Activated B cell treated with CpG ODN at 0.5 μM for 24 hours (primary cell): Measurements from ENCODE around the gene QSOX2. TPM values are rescaled to one million over a fixed set of nuclear protein-coding genes. Genes with fewer than 3 reads are reported as not detected.

Experiments
- ATAC-seq: fragments of 200-7000 bp; cut with Tn5 transposase; one replicate; pipeline ENCODE4 v1.10.0; 2021; ENCODE audit warnings: low read depth, mild to moderate bottlenecking, moderate library complexity
- CTCF ChIA-PET: fragments of 350-600 bp; sonication (Branson Sonifier 250); formaldehyde crosslinking; loops from one replicate; lab custom pipeline; 2021; ENCODE audit warnings: antibody characterized with exemption; lab: Charles Lee
- POLR2A ChIA-PET: fragments of 350-600 bp; sonication (Branson Sonifier 250); formaldehyde crosslinking; loops from one replicate; lab custom pipeline; 2021; ENCODE audit warnings: antibody characterized with exemption; lab: Charles Lee
- DNase-seq: peaks from one replicate; pipeline ENCODE4 v3.0.0; 2022
- H3K27ac Mint-ChIP-seq: one replicate; pipeline ENCODE4 v1.8.0; 2020; ENCODE audit warnings: mixed read lengths
- H3K27me3 Mint-ChIP-seq: one replicate; pipeline ENCODE4 v1.8.0; 2021; ENCODE audit warnings: mixed read lengths
- H3K36me3 Mint-ChIP-seq: one replicate; pipeline ENCODE4 v1.8.0; 2021; ENCODE audit warnings: low read depth, mixed read lengths
- H3K4me1 Mint-ChIP-seq: one replicate; pipeline ENCODE4 v1.8.0; 2021; ENCODE audit warnings: mixed read lengths
- H3K4me3 Mint-ChIP-seq: one replicate; pipeline ENCODE4 v1.8.0; 2020; ENCODE audit warnings: mild to moderate bottlenecking, mixed read lengths
- H3K9me3 Mint-ChIP-seq: one replicate; pipeline ENCODE4 v1.8.0; 2020; ENCODE audit warnings: mixed read lengths
- intact Hi-C: fragments of 100-400 bp; cut with micrococcal nuclease; formaldehyde crosslinking; loops from one replicate; pipeline ENCODE4 v1.15.1; 2024
- total RNA-seq: library from RNA; stranded (reverse); gene quantifications from 2 replicates; pipeline ENCODE4 v1.2.3, GENCODE V29; 2022
- TF ChIP-seq, protein P1 (sequence below): fragments of 200-600 bp; IDR thresholded peaks from one replicate; pipeline ENCODE4 v1.8.0; 2022; ENCODE audit warnings: antibody characterized with exemption, mild to moderate bottlenecking

Gene QSOX2
- total RNA-seq, 1 donor from 2014 or later = 49.1 TPM

DNA sequence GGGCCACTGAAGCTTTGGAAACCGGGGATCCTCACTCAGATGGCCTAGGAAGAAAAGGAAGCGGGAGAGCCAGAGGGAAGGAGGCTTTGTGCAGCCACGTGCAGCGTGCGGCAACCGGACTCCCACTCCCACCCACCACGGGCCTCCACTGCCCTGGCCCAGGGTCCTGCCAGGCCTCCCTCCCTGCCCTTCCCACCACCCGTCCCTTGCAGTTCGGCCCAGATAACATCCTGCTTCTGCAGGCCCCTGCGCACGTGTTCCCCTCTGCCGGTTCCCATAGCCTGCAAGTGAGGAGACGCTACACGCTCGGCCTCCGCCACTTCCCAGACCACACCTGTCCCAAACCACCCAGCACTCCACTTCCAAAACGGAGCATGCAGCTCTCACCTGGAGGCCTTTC is 36.4 kb downstream of the QSOX2 start:
- H3K27ac Mint-ChIP-seq = no peak overlapping the region
- H3K27me3 Mint-ChIP-seq = peaks cover 3% of the 10 kb centered on the region
- TF ChIP-seq, protein P1, sequence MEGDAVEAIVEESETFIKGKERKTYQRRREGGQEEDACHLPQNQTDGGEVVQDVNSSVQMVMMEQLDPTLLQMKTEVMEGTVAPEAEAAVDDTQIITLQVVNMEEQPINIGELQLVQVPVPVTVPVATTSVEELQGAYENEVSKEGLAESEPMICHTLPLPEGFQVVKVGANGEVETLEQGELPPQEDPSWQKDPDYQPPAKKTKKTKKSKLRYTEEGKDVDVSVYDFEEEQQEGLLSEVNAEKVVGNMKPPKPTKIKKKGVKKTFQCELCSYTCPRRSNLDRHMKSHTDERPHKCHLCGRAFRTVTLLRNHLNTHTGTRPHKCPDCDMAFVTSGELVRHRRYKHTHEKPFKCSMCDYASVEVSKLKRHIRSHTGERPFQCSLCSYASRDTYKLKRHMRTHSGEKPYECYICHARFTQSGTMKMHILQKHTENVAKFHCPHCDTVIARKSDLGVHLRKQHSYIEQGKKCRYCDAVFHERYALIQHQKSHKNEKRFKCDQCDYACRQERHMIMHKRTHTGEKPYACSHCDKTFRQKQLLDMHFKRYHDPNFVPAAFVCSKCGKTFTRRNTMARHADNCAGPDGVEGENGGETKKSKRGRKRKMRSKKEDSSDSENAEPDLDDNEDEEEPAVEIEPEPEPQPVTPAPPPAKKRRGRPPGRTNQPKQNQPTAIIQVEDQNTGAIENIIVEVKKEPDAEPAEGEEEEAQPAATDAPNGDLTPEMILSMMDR = no peak
- peaks cover 17% of the 10 kb centered on the region for H3K4me1 Mint-ChIP-seq
- POLR2A ChIA-PET = interaction anchor here (1.3 kb wide), 1 partner anchor 14 kb away, joined by 3 read pairs; no protein-coding TSS in a partner anchor
- no peak for ATAC-seq
- intact Hi-C loops = loop anchor here (5.0 kb wide), 1 partner anchor 33 kb away; no protein-coding TSS in a partner anchor
- peaks cover 77% of the 10 kb centered on the region for H3K36me3 Mint-ChIP-seq
- CTCF ChIA-PET = no interaction called here
- no peak overlapping the region for H3K4me3 Mint-ChIP-seq
- no peak for DNase-seq
- H3K9me3 Mint-ChIP-seq = no peaks in the 10 kb centered on the region

- Mint-ChIP-seq H3K27ac (no peak overlapping the region), H3K4me3 (no peak overlapping the region), H3K36me3 (peaks cover 72% of the 10 kb centered on the region), H3K4me1 (peaks cover 22% of the 10 kb centered on the region), H3K9me3 (no peaks in the 10 kb centered on the region), H3K27me3 (peaks cover 7% of the 10 kb centered on the region)
- intact Hi-C loops = loop anchor here (5.0 kb wide), 1 partner anchor 34 kb away; no protein-coding TSS in a partner anchor
- DNase-seq (no peak), ATAC-seq (no peak)
- ChIA-PET POLR2A (interaction anchor here (1.3 kb wide), 1 partner anchor 15 kb away, joined by 3 read pairs; no protein-coding TSS in a partner anchor), CTCF (no interaction called here)
- TF ChIP-seq, protein P1 = no peak
These were observed 36.9 kb downstream of the QSOX2 start for GRCh38 chr9:136208675-136209074.

DNA sequence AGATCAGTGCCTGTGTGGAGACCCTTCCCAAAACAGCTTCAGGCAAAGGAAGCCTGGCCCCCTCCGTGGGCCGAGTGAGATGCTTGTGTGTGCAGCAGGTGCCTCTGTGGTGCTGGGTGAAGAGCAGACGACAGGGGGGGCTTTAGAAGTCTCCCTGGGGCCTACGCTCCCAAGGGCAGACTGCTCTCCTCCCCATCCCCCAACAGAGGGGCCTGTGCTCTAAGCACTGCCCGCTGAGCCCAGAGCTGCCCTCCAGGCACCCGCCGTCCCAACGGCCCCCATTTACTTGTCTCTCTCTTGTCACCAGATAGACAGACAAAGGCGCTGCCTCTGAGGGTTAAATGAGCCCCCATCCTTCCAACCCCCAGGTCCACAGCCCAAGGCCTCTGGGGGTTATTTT is 38.0 kb downstream of the QSOX2 start:
- no peak overlapping the region for H3K4me3 Mint-ChIP-seq
- TF ChIP-seq, protein P1 = no peak
- POLR2A ChIA-PET = interaction anchor here (1.5 kb wide), 1 partner anchor 32 kb away, joined by 5 read pairs; no protein-coding TSS in a partner anchor
- H3K4me1 Mint-ChIP-seq = peaks cover 22% of the 10 kb centered on the region
- no peak for DNase-seq
- peaks cover 61% of the 10 kb centered on the region for H3K36me3 Mint-ChIP-seq
- H3K27me3 Mint-ChIP-seq = peaks cover 13% of the 10 kb centered on the region
- H3K27ac Mint-ChIP-seq = no peak overlapping the region
- CTCF ChIA-PET = interaction anchor here (0.7 kb wide), 1 partner anchor 485 kb away, joined by 3 read pairs; no protein-coding TSS in a partner anchor
- intact Hi-C loops = loop anchor here (5.0 kb wide), 1 partner anchor 35 kb away; no protein-coding TSS in a partner anchor
- H3K9me3 Mint-ChIP-seq = no peaks in the 10 kb centered on the region
- ATAC-seq = no peak

DNA sequence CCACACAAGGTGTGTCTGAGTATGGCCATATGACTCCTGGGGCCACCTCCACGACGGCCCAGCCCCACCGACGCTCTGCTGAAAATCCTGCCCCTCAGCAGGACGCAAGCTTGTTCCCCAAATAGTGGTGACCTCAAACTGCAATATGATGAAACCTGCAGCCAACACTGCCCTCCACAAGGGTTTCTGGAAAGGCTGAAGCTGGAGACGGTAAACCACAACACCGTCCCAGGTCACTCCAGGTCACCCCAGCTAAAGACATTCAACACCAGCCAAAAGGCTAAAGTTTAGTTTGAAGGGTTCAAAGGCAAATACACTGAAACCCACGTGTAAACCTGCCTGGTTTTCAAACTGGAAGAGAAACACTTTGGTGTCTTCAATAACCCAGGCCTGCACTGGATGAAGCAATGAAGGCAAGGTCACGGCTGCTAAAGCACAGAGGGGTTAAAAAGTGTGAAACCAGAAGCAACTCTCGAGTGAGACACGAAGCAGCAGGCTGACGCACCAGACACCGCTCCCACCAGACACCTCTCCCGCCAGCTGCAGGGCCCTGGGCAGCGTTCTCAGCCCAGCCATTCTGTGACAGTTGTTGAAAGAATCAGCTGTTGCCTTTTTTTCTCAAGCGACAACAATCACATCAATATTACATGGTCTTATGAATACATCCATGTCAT is 38.9 kb downstream of the QSOX2 start:
- CTCF ChIA-PET = interaction anchor here (1.0 to 1.3 kb wide), 2 partner anchors 15 to 17 kb away, joined by 3 to 7 read pairs; no protein-coding TSS in a partner anchor
- no peak overlapping the region for H3K27ac Mint-ChIP-seq
- POLR2A ChIA-PET = interaction anchor here (1.1 to 1.5 kb wide), 2 partner anchors 33 to 38 kb away, joined by 4 to 5 read pairs; no protein-coding TSS in a partner anchor

More for the DNA sequence above, 38.9 kb downstream of the QSOX2 start:
- Mint-ChIP-seq H3K36me3 (peaks cover 52% of the 10 kb centered on the region), H3K4me1 (peaks cover 14% of the 10 kb centered on the region), H3K9me3 (no peaks in the 10 kb centered on the region), H3K27me3 (peaks cover 14% of the 10 kb centered on the region), H3K4me3 (no peak overlapping the region)
- no peak for ATAC-seq
- intact Hi-C loops = loop anchor here (5.0 kb wide), 1 partner anchor 36 kb away; no protein-coding TSS in a partner anchor
- DNase-seq = no peak
- TF ChIP-seq, protein P1 = no peak
